Bronchial epithelial cell (primary cell): ENCODE results near the gene PAX7. TPM values are rescaled to one million over a fixed set of nuclear protein-coding genes. Genes with fewer than 3 reads are reported as not detected.
A peak's percentile ranks its signal among the peaks of the same experiment; 100 is the strongest.
"Not testable (repeated sequence)": the region's sequence is repeated elsewhere in the genome, so short reads cannot be mapped to it uniquely, and the experiment has no call there.

ENCODE experiments used
- DNase-seq: peaks from one replicate; pipeline ENCODE4 v3.0.0-alpha.2; 2010; ENCODE audit warnings: low read depth
- FAIRE-seq: peaks from 2 replicates; lab custom pipeline; 2011; peaks lifted over from hg19 to GRCh38; lab: Jason Lieb, UNC
- H3K27me3 ChIP-seq: 2 replicates; pipeline ENCODE4 v1.5.1; 2011; ENCODE audit warnings: low read length; ENCODE audit not compliant: control insufficient read depth, insufficient read depth
- H3K36me3 ChIP-seq: 2 replicates; pipeline ENCODE4 v1.5.1; 2011; ENCODE audit warnings: low read length; ENCODE audit not compliant: control insufficient read depth, insufficient read depth
- H3K4me3 ChIP-seq: 2 replicates; pipeline ENCODE4 v1.5.1; 2011; ENCODE audit warnings: mild to moderate bottlenecking, low read depth, low read length, control low read depth
- total RNA-seq: library from RNA; depleted of rRNA; stranded (reverse); fragments of >200 nt; gene quantifications from 2 replicates; pipeline ENCODE4 v1.2.1, GENCODE V29; 2014
- TF ChIP-seq, protein P1 (sequence below): IDR thresholded peaks from 2 replicates; pipeline ENCODE4 v1.5.1; 2011; ENCODE audit warnings: mild to moderate bottlenecking, moderate library complexity, low read length, control low read depth, inconsistent platforms; ENCODE audit not compliant: insufficient read depth, severe bottlenecking

PAX7 gene
- total RNA-seq, 1 donor from 2014 or later, result not detected

GRCh38 chr1:18764362-18764761 is 133.7 kb downstream of the PAX7 start:
- DNase-seq (no peak), FAIRE-seq (no peak)
- Histone ChIP-seq H3K4me3 (no peak overlapping the region), H3K36me3 (no peaks in the 10 kb centered on the region), H3K27me3 (no peaks in the 10 kb centered on the region)
- TF ChIP-seq, protein P1, sequence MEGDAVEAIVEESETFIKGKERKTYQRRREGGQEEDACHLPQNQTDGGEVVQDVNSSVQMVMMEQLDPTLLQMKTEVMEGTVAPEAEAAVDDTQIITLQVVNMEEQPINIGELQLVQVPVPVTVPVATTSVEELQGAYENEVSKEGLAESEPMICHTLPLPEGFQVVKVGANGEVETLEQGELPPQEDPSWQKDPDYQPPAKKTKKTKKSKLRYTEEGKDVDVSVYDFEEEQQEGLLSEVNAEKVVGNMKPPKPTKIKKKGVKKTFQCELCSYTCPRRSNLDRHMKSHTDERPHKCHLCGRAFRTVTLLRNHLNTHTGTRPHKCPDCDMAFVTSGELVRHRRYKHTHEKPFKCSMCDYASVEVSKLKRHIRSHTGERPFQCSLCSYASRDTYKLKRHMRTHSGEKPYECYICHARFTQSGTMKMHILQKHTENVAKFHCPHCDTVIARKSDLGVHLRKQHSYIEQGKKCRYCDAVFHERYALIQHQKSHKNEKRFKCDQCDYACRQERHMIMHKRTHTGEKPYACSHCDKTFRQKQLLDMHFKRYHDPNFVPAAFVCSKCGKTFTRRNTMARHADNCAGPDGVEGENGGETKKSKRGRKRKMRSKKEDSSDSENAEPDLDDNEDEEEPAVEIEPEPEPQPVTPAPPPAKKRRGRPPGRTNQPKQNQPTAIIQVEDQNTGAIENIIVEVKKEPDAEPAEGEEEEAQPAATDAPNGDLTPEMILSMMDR, result no peak

GRCh38 chr1:18765725-18766124 is 135.1 kb downstream of the PAX7 start:
- H3K27me3 ChIP-seq, result no peaks in the 10 kb centered on the region
- TF ChIP-seq, protein P1, result no peak
- DNase-seq (no peak), FAIRE-seq (no peak)
- H3K36me3 ChIP-seq, result no peaks in the 10 kb centered on the region
- no peak overlapping the region for H3K4me3 ChIP-seq

- no peaks in the 10 kb centered on the region for H3K36me3 ChIP-seq
- TF ChIP-seq, protein P1, result no peak
- FAIRE-seq (peak; percentile 62), DNase-seq (no peak)
- H3K4me3 ChIP-seq, result no peak overlapping the region
- no peaks in the 10 kb centered on the region for H3K27me3 ChIP-seq
These were observed 135.7 kb downstream of the PAX7 start for GRCh38 chr1:18766328-18766727.

GRCh38 chr1:18767576-18767975 is 136.9 kb downstream of the PAX7 start:
- DNase-seq, FAIRE-seq, H3K27me3 ChIP-seq, H3K36me3 ChIP-seq, H3K4me3 ChIP-seq: not testable (repeated sequence)

- FAIRE-seq, result no peak
- Histone ChIP-seq H3K27me3 (no peaks in the 10 kb centered on the region), H3K36me3 (no peaks in the 10 kb centered on the region), H3K4me3 (no peak overlapping the region)
- DNase-seq, result no peak
- TF ChIP-seq, protein P1, result no peak
These were observed 137.4 kb downstream of the PAX7 start for GRCh38 chr1:18768086-18768485.

DNA sequence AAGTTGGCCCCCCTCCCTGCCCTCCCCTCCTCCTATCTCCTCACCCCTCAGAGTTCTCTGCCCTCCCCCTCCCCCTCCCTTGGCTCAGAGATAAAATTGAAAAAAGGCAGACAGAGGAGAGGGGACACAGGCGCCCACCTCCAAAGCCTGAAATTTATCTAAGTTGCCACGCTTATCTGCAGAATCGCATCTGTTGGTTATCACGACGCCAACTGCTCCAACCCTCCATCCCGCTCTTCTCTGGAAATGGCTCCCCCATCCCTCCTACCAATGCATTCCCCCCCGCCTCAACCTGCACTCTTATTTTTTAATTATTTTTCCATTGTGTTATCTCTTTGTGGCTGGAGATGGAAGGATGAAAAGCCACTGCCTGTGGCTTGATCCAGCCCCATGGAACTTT is 138.5 kb downstream of the PAX7 start:
- no peak for FAIRE-seq
- DNase-seq, result no peak
- TF ChIP-seq, protein P1, result no peak
- H3K27me3 ChIP-seq, result no peaks in the 10 kb centered on the region
- H3K36me3 ChIP-seq, result no peaks in the 10 kb centered on the region
- no peak overlapping the region for H3K4me3 ChIP-seq
